Stimulated activated CD8-positive, alpha-beta memory T cell treated with anti-CD3 and anti-CD28 coated beads, Interleukin-4, amount 100 ng/mL, for 1 hour (primary cell): ENCODE results near the gene DUSP8.

ENCODE experiments used
- DNase-seq, 2 donors: peaks; one replicate each; pipeline ENCODE4 v3.0.0-alpha.2; 2020; ENCODE audit warnings: low read depth in 2 of 2, low spot score in 1 of 2

The DUSP8 gene

GRCh38 chr11:1533342-1533725 is 38.7 kb downstream of the DUSP8 start:
- no peak for DNase-seq

GRCh38 chr11:1532606-1533341 is 39.3 kb downstream of the DUSP8 start:
- DNase-seq, result no peak

- DNase-seq, result no peak
Observed at GRCh38 chr11:1532014-1532586, 40.0 kb downstream of the DUSP8 start.

- DNase-seq, result no peak
Observed at GRCh38 chr11:1531449-1532013, 40.5 kb downstream of the DUSP8 start.

GRCh38 chr11:1530686-1531448 is 41.2 kb downstream of the DUSP8 start:
- DNase-seq, result no peak

GRCh38 chr11:1529774-1530173 is 42.3 kb downstream of the DUSP8 start:
- no peak for DNase-seq

GRCh38 chr11:1529286-1529685 is 42.8 kb downstream of the DUSP8 start:
- DNase-seq, result no peak

- no peak for DNase-seq
Observed at GRCh38 chr11:1528710-1529109, 43.4 kb downstream of the DUSP8 start.

GRCh38 chr11:1526785-1527184 is 45.3 kb downstream of the DUSP8 start:
- DNase-seq, result no peak

GRCh38 chr11:1523779-1524178 is 48.3 kb downstream of the DUSP8 start:
- no peak for DNase-seq

GRCh38 chr11:1523077-1523476 is 49.0 kb downstream of the DUSP8 start:
- no peak for DNase-seq

GRCh38 chr11:1522081-1522424 is 50.0 kb downstream of the DUSP8 start:
- DNase-seq, result no peak

- DNase-seq, result no peak
Observed at GRCh38 chr11:1521382-1522080, 50.5 kb downstream of the DUSP8 start.

GRCh38 chr11:1520663-1521267 is 51.3 kb downstream of the DUSP8 start:
- no peak for DNase-seq

- no peak for DNase-seq
Observed at GRCh38 chr11:1520209-1520662, 51.8 kb downstream of the DUSP8 start.

GRCh38 chr11:1519028-1520010 is 52.8 kb downstream of the DUSP8 start:
- no peak for DNase-seq

- DNase-seq, result no peak
Observed at GRCh38 chr11:1518301-1518700, 53.8 kb downstream of the DUSP8 start.

GRCh38 chr11:1517117-1518005 is 54.7 kb downstream of the DUSP8 start:
- DNase-seq, result no peak
